AG04450 (cell line): Measurements from ENCODE around the gene POU6F2. TPM values are rescaled to one million over a fixed set of nuclear protein-coding genes. Genes with fewer than 3 reads are reported as not detected.
A peak's percentile ranks its signal among the peaks of the same experiment; 100 is the strongest.

ENCODE experiments used
- CTCF ChIA-PET: fragments of 300-600, 350-600 bp; formaldehyde crosslinking; extraction: SDS; loops from one replicate; lab custom pipeline; 2022; ENCODE audit warnings: antibody characterized with exemption, inconsistent platforms; lab: Charles Lee
- POLR2A ChIA-PET: fragments of 350-600 bp; formaldehyde crosslinking; extraction: SDS; loops from one replicate; lab custom pipeline; 2021; ENCODE audit warnings: antibody characterized with exemption, inconsistent platforms; lab: Yijun Ruan, JAX
- DNase-seq: peaks from one replicate; pipeline ENCODE4 v3.0.0-alpha.2; 2011; ENCODE audit warnings: low read depth, low spot score
- H3K27ac ChIP-seq: one replicate; pipeline ENCODE4 v1.5.1; 2012; ENCODE audit warnings: low read depth, low read length, control low read depth
- H3K27me3 ChIP-seq: one replicate; pipeline ENCODE4 v1.6.0; 2012; ENCODE audit warnings: low read length; ENCODE audit not compliant: control insufficient read depth, insufficient read depth
- H3K4me3 ChIP-seq: 2 replicates; pipeline ENCODE4 v1.5.1; 2011; ENCODE audit warnings: mild to moderate bottlenecking, low read depth, low read length, control low read depth
- H3K9me3 ChIP-seq: 2 replicates; pipeline ENCODE4 v1.5.1; 2012; ENCODE audit warnings: low read length; ENCODE audit not compliant: control insufficient read depth, insufficient read depth
- polyA plus RNA-seq: library from polyadenylated mRNA; depleted of rRNA; stranded (reverse); fragments of >200 nt; gene quantifications from 2 replicates; pipeline ENCODE4 v1.2.3, GENCODE V29; 2011
- TF ChIP-seq, protein P1 (sequence below): IDR thresholded peaks from 2 replicates; pipeline ENCODE4 v1.5.1; 2011; ENCODE audit warnings: low read depth, low read length, control low read depth, inconsistent platforms

Gene POU6F2
- polyA plus RNA-seq, 1 experiment, result not detected

DNA sequence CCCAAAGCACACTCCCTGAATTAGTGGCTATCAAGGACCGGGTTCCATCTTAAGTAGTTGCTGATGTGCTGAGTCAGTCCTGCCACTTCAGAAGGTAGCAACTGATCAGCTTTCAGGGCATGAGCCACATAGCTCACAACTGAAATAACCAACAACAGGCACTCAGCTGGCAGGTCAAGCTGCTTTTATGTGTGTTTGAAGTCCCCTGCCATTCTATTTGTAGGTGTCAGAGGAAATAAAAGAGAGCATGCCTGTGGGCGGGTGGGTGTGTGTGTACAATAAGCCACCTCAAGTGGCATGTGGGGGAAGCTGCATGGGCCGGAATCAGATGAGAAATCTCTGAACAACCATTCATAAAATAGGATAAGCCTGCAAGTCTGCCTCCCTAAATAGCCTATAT lies 474.2 kb downstream of the POU6F2 start:
- H3K27me3 ChIP-seq, result peaks cover 2% of the 10 kb centered on the region
- CTCF ChIA-PET, result no interaction called here
- H3K4me3 ChIP-seq, result no peak overlapping the region
- no peak overlapping the region for H3K27ac ChIP-seq
- POLR2A ChIA-PET, result no interaction called here
- no peak for DNase-seq
- TF ChIP-seq, protein P1, sequence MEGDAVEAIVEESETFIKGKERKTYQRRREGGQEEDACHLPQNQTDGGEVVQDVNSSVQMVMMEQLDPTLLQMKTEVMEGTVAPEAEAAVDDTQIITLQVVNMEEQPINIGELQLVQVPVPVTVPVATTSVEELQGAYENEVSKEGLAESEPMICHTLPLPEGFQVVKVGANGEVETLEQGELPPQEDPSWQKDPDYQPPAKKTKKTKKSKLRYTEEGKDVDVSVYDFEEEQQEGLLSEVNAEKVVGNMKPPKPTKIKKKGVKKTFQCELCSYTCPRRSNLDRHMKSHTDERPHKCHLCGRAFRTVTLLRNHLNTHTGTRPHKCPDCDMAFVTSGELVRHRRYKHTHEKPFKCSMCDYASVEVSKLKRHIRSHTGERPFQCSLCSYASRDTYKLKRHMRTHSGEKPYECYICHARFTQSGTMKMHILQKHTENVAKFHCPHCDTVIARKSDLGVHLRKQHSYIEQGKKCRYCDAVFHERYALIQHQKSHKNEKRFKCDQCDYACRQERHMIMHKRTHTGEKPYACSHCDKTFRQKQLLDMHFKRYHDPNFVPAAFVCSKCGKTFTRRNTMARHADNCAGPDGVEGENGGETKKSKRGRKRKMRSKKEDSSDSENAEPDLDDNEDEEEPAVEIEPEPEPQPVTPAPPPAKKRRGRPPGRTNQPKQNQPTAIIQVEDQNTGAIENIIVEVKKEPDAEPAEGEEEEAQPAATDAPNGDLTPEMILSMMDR, result no peak
- no peaks in the 10 kb centered on the region for H3K9me3 ChIP-seq

DNA sequence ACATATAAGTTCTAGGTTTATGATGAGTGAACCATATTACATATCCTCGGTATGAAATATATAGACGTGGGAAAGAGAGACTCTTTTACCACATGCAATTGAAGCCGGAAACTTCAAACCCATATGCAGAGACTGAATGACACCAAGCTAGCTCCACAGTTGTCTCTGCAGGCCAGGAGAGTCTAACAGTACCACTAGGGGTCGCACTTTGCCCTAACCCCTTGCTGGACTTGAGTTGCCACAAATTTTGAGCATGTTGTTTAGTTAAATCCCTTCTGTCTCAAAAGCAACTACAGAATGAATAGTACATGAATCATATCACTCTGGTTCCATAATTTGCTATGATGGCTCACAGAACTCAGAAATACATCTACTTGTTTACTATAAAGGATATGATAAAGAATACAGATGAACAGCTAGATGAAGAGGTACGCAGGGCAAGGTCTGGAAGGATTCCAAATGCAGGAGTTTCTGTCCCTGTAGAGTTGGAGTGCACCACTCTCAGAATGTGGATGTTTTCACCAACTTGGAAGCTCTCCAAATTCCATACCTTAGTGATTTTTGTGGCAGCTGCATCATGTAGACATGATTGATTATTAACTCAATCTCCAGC lies 476.1 kb downstream of the POU6F2 start:
- Histone ChIP-seq H3K27ac (no peak overlapping the region), H3K4me3 (no peak overlapping the region), H3K9me3 (no peaks in the 10 kb centered on the region), H3K27me3 (peaks cover 2% of the 10 kb centered on the region)
- ChIA-PET POLR2A (no interaction called here), CTCF (interaction anchor here (0.5 to 3.0 kb wide), 21 partner anchors 8 to 988 kb away, joined by 3 to 15 read pairs (median 4); no protein-coding TSS in a partner anchor)
- peak; percentile 21 for DNase-seq
- TF ChIP-seq, protein P1, result peak; percentile 80

- no peaks in the 10 kb centered on the region for H3K9me3 ChIP-seq
- ChIA-PET CTCF (no interaction called here), POLR2A (no interaction called here)
- H3K4me3 ChIP-seq, result peak overlapping the region; percentile 23; the same call in 1 of the 2 replicates
- TF ChIP-seq, protein P1, result no peak
- H3K27me3 ChIP-seq, result peaks cover 5% of the 10 kb centered on the region
- H3K27ac ChIP-seq, result no peak overlapping the region
- DNase-seq, result no peak
These were observed 480.5 kb downstream of the POU6F2 start for GRCh38 chr7:39458061-39458745.

DNA sequence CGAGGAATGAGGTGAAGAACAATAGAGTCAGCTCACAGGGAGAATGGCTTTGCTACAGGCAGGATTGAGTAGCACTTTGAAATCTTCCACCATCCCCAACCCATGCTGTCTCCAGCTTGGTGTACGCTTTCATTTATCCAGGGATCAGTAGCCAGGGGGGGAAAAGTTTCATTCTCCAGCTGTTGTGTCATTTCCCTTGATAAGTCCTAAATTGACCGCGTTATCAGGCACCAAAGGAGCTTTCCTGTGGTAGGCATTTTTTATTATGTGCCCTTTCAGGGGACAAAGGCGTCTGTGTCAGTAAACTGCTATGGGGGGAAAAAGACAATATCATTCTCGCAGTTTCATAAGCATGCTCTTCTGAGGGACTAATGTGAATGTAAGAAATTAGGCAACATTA lies 481.9 kb downstream of the POU6F2 start:
- DNase-seq, result no peak
- Histone ChIP-seq H3K27ac (no peak overlapping the region), H3K27me3 (peaks cover 6% of the 10 kb centered on the region), H3K9me3 (no peaks in the 10 kb centered on the region), H3K4me3 (no peak overlapping the region)
- ChIA-PET CTCF (no interaction called here), POLR2A (no interaction called here)
- TF ChIP-seq, protein P1, result no peak

DNA sequence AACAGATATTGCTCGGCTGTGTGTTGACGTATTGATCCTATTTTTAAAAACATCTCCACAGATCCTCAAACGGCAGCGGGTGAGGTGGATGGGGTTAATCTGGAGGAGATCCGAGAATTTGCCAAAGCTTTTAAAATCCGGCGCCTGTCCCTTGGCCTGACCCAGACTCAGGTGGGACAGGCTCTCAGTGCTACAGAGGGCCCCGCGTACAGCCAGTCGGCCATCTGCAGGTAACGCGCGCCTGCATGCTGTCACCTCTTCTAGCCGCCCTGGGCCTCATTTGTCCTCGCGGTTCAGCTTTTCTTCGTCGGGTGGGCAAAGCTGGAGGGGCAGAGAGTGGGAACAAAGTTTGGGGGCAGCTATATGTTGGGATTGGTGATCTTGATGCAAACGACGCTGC lies 482.8 kb downstream of the POU6F2 start:
- TF ChIP-seq, protein P1, result no peak
- DNase-seq, result no peak
- no peak overlapping the region for H3K27ac ChIP-seq
- no peaks in the 10 kb centered on the region for H3K9me3 ChIP-seq
- POLR2A ChIA-PET, result no interaction called here
- H3K27me3 ChIP-seq, result peaks cover 6% of the 10 kb centered on the region
- CTCF ChIA-PET, result no interaction called here
- no peak overlapping the region for H3K4me3 ChIP-seq
